IPS-11a (cell line): ENCODE measurements around the gene METRN.

Experiments used
- H3K4me3 ChIP-seq: one replicate; pipeline ENCODE4 v1.5.1; 2013; ENCODE audit warnings: low read depth, low read length, control low read depth

METRN gene

GRCh38 chr16:721765-722540 is 7.0 kb downstream of the METRN start:
- no peak overlapping the region for H3K4me3 ChIP-seq

GRCh38 chr16:722835-723633 is 8.1 kb downstream of the METRN start:
- H3K4me3 ChIP-seq = no peak overlapping the region

DNA sequence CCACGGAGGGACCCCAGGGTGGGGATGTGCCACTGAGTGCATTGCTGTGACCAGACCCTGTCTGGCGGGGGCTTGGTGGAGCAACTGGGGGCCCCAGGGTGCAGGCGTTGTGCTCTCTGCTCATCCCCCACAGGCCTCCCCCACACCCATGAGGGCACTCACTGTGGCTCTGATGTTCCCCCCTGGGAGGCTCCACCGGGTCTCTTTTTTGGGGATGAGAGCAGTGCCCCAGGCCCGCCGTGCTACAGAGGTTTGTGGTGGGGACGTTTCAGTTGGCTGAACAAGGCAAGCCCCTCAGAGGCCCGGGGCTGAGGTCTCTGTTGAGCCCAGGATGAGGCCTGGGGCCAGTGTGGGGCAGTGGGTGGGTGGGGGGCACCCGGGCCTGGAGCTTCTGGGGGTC is 8.8 kb downstream of the METRN start:
- no peak overlapping the region for H3K4me3 ChIP-seq

GRCh38 chr16:724188-725040 is 9.5 kb downstream of the METRN start:
- H3K4me3 ChIP-seq = no peak overlapping the region

DNA sequence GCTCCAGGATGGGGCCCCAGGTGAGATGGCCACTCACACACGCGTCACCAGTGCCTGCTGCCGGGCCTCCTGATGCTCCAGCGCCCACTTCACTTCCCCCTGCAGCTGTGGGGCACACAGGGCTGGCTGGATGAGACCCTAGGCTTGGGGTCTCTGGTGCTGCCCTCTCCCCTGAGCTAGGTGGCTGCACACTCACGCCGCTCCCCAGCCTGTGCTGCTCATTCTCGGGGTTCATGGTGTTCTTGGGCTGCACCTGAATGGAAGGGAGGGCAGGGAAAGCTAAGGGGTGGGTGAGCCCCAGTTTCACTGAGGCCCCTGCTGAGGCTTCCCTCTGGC is 10.1 kb downstream of the METRN start:
- H3K4me3 ChIP-seq = no peak overlapping the region

GRCh38 chr16:725463-726187 is 10.7 kb downstream of the METRN start:
- H3K4me3 ChIP-seq = no peak overlapping the region

GRCh38 chr16:726188-726437 is 11.2 kb downstream of the METRN start:
- H3K4me3 ChIP-seq = peak overlapping the region; percentile 31

GRCh38 chr16:726438-727290 is 11.7 kb downstream of the METRN start, which contains the start of the genes CCDC78 and HAGHL:
TSS of gene CCDC78 (minus strand) at chr16:726443. CDS start at chr16:726367, 76 bp downstream.
TSS of gene HAGHL (plus strand) at chr16:727106. CDS start at chr16:727510, 404 bp downstream.
- peak within 1 kb of the TSS; percentile 50 for H3K4me3 ChIP-seq

DNA sequence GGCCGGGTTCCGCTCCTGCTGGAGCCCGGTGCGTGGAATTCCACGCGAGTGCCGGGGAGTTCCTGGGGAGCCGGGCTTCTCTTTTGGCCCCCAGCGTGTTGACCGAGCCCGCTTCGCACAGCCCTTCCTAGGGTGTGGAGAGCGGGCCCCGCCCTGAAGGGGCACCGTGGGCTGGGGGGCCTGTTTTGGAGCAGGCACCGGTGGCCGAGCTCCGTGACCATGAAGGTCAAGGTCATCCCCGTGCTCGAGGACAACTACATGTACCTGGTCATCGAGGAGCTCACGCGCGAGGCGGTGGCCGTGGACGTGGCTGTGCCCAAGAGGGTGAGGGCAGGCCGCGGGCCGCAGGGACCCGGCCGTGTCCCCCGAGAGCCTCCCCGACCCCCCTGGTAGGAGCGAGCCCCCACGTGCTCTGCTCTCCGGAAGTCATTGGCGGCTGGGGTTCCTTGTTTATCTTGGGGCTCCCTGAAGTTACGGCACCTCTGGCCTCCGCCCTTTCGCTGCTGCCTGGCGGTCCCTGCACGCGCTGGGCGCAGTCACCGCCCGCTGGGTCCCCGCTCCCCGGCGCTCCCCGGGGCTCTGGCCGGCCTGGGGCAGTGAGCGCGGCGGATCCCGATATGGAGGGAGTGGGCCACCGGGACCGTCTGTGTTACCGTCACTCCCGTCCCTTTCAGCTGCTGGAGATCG is 12.5 kb downstream of the METRN start:
- peak overlapping the region; percentile 50 for H3K4me3 ChIP-seq

GRCh38 chr16:728131-728889 is 13.4 kb downstream of the METRN start:
- peak overlapping the region; percentile 45 for H3K4me3 ChIP-seq

- H3K4me3 ChIP-seq = peak overlapping the region; percentile 45
Observed at GRCh38 chr16:728890-729744, 14.2 kb downstream of the METRN start.

GRCh38 chr16:729768-730665 is 15.1 kb downstream of the METRN start:
- H3K4me3 ChIP-seq = no peak overlapping the region

DNA sequence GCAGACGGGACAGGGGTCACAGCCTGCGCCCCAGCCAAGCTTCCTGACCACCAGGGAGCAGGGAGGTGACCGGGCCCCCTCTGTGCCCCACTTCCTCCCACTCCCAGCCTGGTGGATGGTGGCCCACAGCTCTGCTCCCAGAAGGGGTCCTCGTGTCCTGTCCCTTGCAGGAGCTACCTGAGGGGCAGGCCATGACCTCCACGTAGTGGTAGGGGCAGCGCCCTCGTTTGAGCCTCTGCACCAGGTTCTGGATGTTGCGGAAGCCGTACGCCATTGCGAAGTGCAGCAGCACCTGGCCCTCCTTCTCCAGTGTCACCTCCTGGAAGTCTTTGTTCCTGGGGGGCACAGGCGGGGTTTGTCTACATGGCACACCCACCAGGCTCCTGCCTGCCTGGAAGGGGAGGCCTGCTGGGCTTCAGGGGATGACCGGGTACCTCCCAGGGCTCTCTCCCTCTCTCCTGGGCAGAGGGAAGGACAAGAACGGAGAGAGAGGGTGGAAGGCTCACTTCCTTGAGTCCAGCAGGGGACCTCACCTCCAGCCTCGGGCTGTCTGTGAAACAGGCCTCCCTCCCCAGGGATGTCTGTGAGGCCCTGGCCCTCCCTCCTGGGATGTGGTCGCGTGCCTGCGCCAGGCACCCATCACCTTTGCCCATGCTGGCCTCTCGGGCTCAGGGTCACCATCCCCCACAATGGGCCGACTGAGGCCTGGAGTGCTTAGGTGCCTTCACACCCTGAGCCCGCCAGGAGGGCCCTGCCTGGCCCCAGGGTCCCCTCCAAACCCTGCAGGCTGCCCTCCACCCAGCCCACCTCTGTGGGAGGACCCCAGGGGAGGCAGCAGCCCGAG is 16.0 kb downstream of the METRN start:
- H3K4me3 ChIP-seq = no peak overlapping the region

DNA sequence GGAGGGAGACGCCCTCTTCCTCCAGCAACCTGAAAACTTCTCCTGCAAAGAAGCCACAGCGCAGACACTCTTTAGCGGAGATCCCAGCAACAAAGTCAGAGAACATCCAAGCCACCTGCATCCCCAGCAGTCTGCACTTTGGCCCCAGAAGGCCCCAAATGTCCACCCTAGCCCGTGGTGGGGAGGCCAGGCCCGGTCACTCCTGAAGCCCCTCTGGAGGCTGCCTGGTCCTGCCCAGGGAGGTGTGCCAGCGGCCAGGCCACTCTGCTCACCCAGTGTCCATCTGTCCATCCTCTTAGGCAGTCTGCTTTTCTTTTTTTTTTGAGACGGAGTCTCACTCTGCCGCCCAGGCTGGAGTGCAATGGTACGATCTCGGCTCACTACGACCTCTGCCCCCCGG is 17.4 kb downstream of the METRN start:
- H3K4me3 ChIP-seq = no peak overlapping the region

DNA sequence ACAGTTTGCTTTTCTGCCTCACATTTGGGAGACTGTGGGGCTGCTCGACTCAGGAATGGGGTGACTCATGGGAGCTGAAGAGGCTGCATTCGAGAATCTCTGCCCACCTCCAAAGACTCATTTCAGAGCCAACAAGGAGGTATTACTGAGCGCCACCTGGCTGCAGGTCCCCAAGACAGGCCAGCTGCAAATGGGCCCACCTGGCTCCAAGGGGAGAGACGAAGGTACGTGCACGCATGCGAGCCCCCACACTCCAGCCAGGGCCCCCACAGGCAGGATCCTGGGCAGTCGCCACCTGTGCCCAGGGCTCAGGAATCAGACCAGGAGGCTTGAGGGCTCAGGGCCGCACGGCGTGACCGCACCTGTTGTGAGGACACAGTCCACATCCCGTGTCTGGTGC is 18.0 kb downstream of the METRN start:
- no peak overlapping the region for H3K4me3 ChIP-seq
